Right lobe of liver (tissue), 6 donors: ENCODE results near the gene PCED1B. TPM values are rescaled to one million over a fixed set of nuclear protein-coding genes. Genes with fewer than 3 reads are reported as not detected.
"Not testable (repeated sequence)": the region's sequence is repeated elsewhere in the genome, so short reads cannot be mapped to it uniquely, and the experiment has no call there.

ENCODE experiments used
- ATAC-seq, 4 donors: fragments of 200-7000 bp; cut with Tn5 transposase; one replicate each; pipeline ENCODE4 v1.9.1; 2020; ENCODE audit warnings: mild to moderate bottlenecking in 4 of 4, moderate library complexity in 4 of 4
- DNase-seq, 3 donors: peaks; one replicate each; pipeline ENCODE4 v3.0.0-alpha.2; 2020
- H3K27ac ChIP-seq, 3 donors: fragments of 200-600 bp; one replicate each; pipeline ENCODE4 v1.8.0; 2022
- H3K27me3 ChIP-seq, 2 donors: fragments of 200-600 bp; one replicate each; pipeline ENCODE4 v1.8.0; 2022
- H3K36me3 ChIP-seq, 4 donors: fragments of 200-600 bp; sonication (generic) in 1 of 4; one replicate each; pipeline versions ENCODE4 v1.5.1 to v1.8.0; 2017 to 2022; ENCODE audit warnings: control low read depth in 1 of 4
- H3K4me1 ChIP-seq, 4 donors: fragments of 200-600 bp; sonication (generic) in 1 of 4; one replicate each; pipeline versions ENCODE4 v1.5.1 to v1.8.0; 2017 to 2022; ENCODE audit warnings: control low read depth in 1 of 4
- H3K4me3 ChIP-seq, 3 donors: fragments of 200-600 bp; one replicate each; pipeline ENCODE4 v1.8.0; 2022
- H3K9me3 ChIP-seq, 4 donors: fragments of 200-600 bp; sonication (generic) in 1 of 4; one replicate each; pipeline versions ENCODE4 v1.5.1 to v1.8.0; 2017 to 2022; ENCODE audit warnings: control low read depth in 1 of 4
- CTCF ChIP-seq, 4 donors: fragments of 200-600 bp in 3 of 4; fragments of 450-650 bp in 1 of 4; IDR thresholded peaks; one replicate each; pipeline versions ENCODE4 v1.5.1 to v1.8.0; 2016 to 2022; ENCODE audit warnings: antibody characterized with exemption in 4 of 4, mild to moderate bottlenecking in 2 of 4
- POLR2A ChIP-seq: fragments of 450-650 bp; IDR thresholded peaks from one replicate; pipeline ENCODE4 v1.6.1; 2017; ENCODE audit warnings: antibody characterized with exemption, mild to moderate bottlenecking
- WGBS: methylation state at CpG from one replicate; pipeline ENCODE4 v1.1.6; 2018; ENCODE audit warnings: low coverage, low lambda C conversion rate; ENCODE audit not compliant: insufficient coverage; ENCODE audit errors: missing lambda C conversion rate; 5-methylcytosine and 5-hydroxymethylcytosine counted together
- intact Hi-C, 2 donors: fragments of 100-400 bp; cut with DNase I; formaldehyde crosslinking; loops; one replicate each; pipeline versions ENCODE4 v1.11.2 to v1.14.1; 2022
- total RNA-seq, 6 experiments: library from RNA; depleted of rRNA in 2 of 6; stranded (reverse); fragments of >200 nt in 2 of 6; fragmentation: NEBNext Ultra II Directional in 3 of 6; extraction: Animal tissue kit (Norgen Biotek cat#: 25700) in 3 of 6; gene quantifications; one replicate each; pipeline versions ENCODE4 v1.1.0 to v1.2.4, GENCODE V29; 2016 to 2023
- donor health status: DM: no; HTN: yes; CAD: no.
- donor health status: DM: no; HTN: no; CAD: no.
- donor health status: DM: no; HTN: no; CAD: no.
- donor health status: DM: no; HTN: yes; CAD: no.
- donor health status: DM: no; HTN: yes; CAD: no.

The PCED1B gene
- total RNA-seq, 6 experiments from 2014 or later, result 0.62 to 3.0 (median 1.1) TPM

GRCh38 chr12:47276621-47277309 lies 197.3 kb downstream of the PCED1B start:
- Histone ChIP-seq H3K4me3 (no peak overlapping the region), H3K36me3 (no peaks in the 10 kb centered on the region), H3K27ac (peak overlapping the region in 2 of 3 donors; percentile 16 to 42), H3K9me3 (no peaks in the 10 kb centered on the region), H3K27me3 (no peaks in the 10 kb centered on the region), H3K4me1 (peaks cover 0 to 10% (median 5%) of the 10 kb centered on the region in 4 donors)
- 21% methylated on average over 4 of the region's 4 CpGs for WGBS
- intact Hi-C loops, result no loop called here
- no peak for TF ChIP-seq CTCF (IDR thresholded peaks at IDR 0.05)
- TF ChIP-seq POLR2A, result no peak
- DNase-seq (peak in 1 of 3 donors; percentile 54), ATAC-seq (peak; percentile 81 to 95 (median 89))

GRCh38 chr12:47277972-47278448 lies 198.6 kb downstream of the PCED1B start:
- H3K27me3 ChIP-seq, result no peaks in the 10 kb centered on the region
- peaks cover 0 to 10% (median 5%) of the 10 kb centered on the region in 4 donors for H3K4me1 ChIP-seq
- no peaks in the 10 kb centered on the region for H3K9me3 ChIP-seq
- TF ChIP-seq POLR2A (no peak), CTCF (IDR thresholded peaks at IDR 0.05) (no peak)
- DNase-seq, result no peak
- H3K27ac ChIP-seq, result no peak overlapping the region
- no peak overlapping the region for H3K4me3 ChIP-seq
- intact Hi-C loops, result no loop called here
- WGBS, result 77% methylated on average over 1 of the region's 1 CpG
- no peaks in the 10 kb centered on the region for H3K36me3 ChIP-seq
- peak in 1 of 4 donors; percentile 28 for ATAC-seq

GRCh38 chr12:47279758-47280157 lies 200.3 kb downstream of the PCED1B start:
- H3K36me3 ChIP-seq, ATAC-seq, H3K4me3 ChIP-seq, DNase-seq, H3K27me3 ChIP-seq, H3K9me3 ChIP-seq, intact Hi-C loops, H3K4me1 ChIP-seq, H3K27ac ChIP-seq: not testable (repeated sequence)
- WGBS, result 88% methylated on average over 8 of the region's 8 CpGs

- H3K4me3 ChIP-seq, result no peak overlapping the region
- peaks cover 0 to 10% (median 5%) of the 10 kb centered on the region in 4 donors for H3K4me1 ChIP-seq
- H3K27me3 ChIP-seq, result no peaks in the 10 kb centered on the region
- intact Hi-C loops, result no loop called here
- ATAC-seq (no peak), DNase-seq (no peak)
- H3K9me3 ChIP-seq, result no peaks in the 10 kb centered on the region
- WGBS, result 92% methylated on average over 2 of the region's 7 CpGs
- no peak overlapping the region for H3K27ac ChIP-seq
- no peak for TF ChIP-seq CTCF (IDR thresholded peaks at IDR 0.05)
- H3K36me3 ChIP-seq, result no peaks in the 10 kb centered on the region
These were observed 201.3 kb downstream of the PCED1B start for GRCh38 chr12:47280543-47281300.

GRCh38 chr12:47281667-47282171 lies 202.3 kb downstream of the PCED1B start:
- H3K9me3 ChIP-seq, result no peaks in the 10 kb centered on the region
- intact Hi-C loops, result no loop called here
- H3K36me3 ChIP-seq, result no peaks in the 10 kb centered on the region
- peaks cover 0 to 8% (median 5%) of the 10 kb centered on the region in 4 donors for H3K4me1 ChIP-seq
- DNase-seq (no peak), ATAC-seq (no peak)
- H3K4me3 ChIP-seq, result no peak overlapping the region
- no peak for TF ChIP-seq POLR2A
- TF ChIP-seq CTCF (IDR thresholded peaks at IDR 0.05), result no peak
- H3K27me3 ChIP-seq, result no peaks in the 10 kb centered on the region
- H3K27ac ChIP-seq, result no peak overlapping the region
- WGBS, result 74% methylated on average over 4 of the region's 4 CpGs
